BJ (cell line): ENCODE measurements around the gene IL17RA. TPM values are rescaled to one million over a fixed set of nuclear protein-coding genes. Genes with fewer than 3 reads are reported as not detected.
"Not testable (repeated sequence)": the region's sequence is repeated elsewhere in the genome, so short reads cannot be mapped to it uniquely, and the experiment has no call there.

Experiments
- CTCF ChIA-PET: fragments of 350-600 bp; formaldehyde crosslinking; extraction: SDS; loops from one replicate; lab custom pipeline; 2021; ENCODE audit warnings: antibody characterized with exemption, inconsistent platforms; lab: Yijun Ruan, JAX
- POLR2A ChIA-PET: fragments of 300-600 bp; sonication (Branson Sonifier 250); formaldehyde crosslinking; extraction: SDS; loops from one replicate; lab custom pipeline; 2021; ENCODE audit warnings: antibody characterized with exemption; lab: Charles Lee
- DNase-seq: peaks from one replicate; pipeline ENCODE4 v3.0.0-alpha.2; 2011; ENCODE audit warnings: low read depth
- H3K27me3 ChIP-seq: 2 replicates; pipeline ENCODE4 v1.6.0; 2011; ENCODE audit warnings: low read length; ENCODE audit not compliant: control insufficient read depth, insufficient read depth
- H3K36me3 ChIP-seq: 2 replicates; pipeline ENCODE4 v1.5.1; 2011; ENCODE audit warnings: low read length; ENCODE audit not compliant: control insufficient read depth, insufficient read depth
- H3K4me3 ChIP-seq: 2 replicates; pipeline ENCODE4 v1.5.1; 2011; ENCODE audit warnings: low read depth, mild to moderate bottlenecking, control low read depth, low read length
- CTCF ChIP-seq: IDR thresholded peaks from 2 replicates; pipeline ENCODE4 v1.5.1; 2011; ENCODE audit warnings: low read depth, mild to moderate bottlenecking, control low read depth, inconsistent platforms, low read length, moderate library complexity; ENCODE audit not compliant: insufficient read depth
- polyA plus RNA-seq: library from polyadenylated mRNA; depleted of rRNA; stranded (reverse); fragments of >200 nt; gene quantifications from 2 replicates; pipeline ENCODE4 v1.2.3, GENCODE V29; 2011

Gene IL17RA
- polyA plus RNA-seq, 1 experiment, result 27.0 TPM

- Histone ChIP-seq H3K27me3 (no peaks in the 10 kb centered on the region), H3K36me3 (peaks cover 18% of the 10 kb centered on the region), H3K4me3 (no peak overlapping the region)
- no peak for TF ChIP-seq CTCF
- ChIA-PET CTCF (interaction anchor here (3.6 kb wide), 1 partner anchor 29 kb away, joined by 16 read pairs; no protein-coding TSS in a partner anchor), POLR2A (no interaction called here)
- no peak for DNase-seq
These were observed 58.3 kb downstream of the IL17RA start for GRCh38 chr22:17143101-17143500.

- Histone ChIP-seq H3K36me3 (peaks cover 16% of the 10 kb centered on the region), H3K4me3 (no peak overlapping the region), H3K27me3 (no peaks in the 10 kb centered on the region)
- no peak for TF ChIP-seq CTCF
- CTCF ChIA-PET, result interaction anchor here (0.9 to 3.6 kb wide), 3 partner anchors 11 to 28 kb away, joined by 3 to 16 read pairs (median 3); no protein-coding TSS in a partner anchor
- POLR2A ChIA-PET, result no interaction called here
- no peak for DNase-seq
These were observed 59.0 kb downstream of the IL17RA start for GRCh38 chr22:17143826-17144225.

GRCh38 chr22:17145021-17145680 lies 60.4 kb downstream of the IL17RA start:
- no peaks in the 10 kb centered on the region for H3K27me3 ChIP-seq
- POLR2A ChIA-PET, result no interaction called here
- no peak overlapping the region for H3K4me3 ChIP-seq
- no peak for DNase-seq
- TF ChIP-seq CTCF, result no peak
- H3K36me3 ChIP-seq, result peaks cover 17% of the 10 kb centered on the region
- CTCF ChIA-PET, result interaction anchor here (0.6 to 3.6 kb wide), 5 partner anchors 10 to 70 kb away, joined by 3 to 16 read pairs (median 3); no protein-coding TSS in a partner anchor

- peaks cover 13% of the 10 kb centered on the region for H3K36me3 ChIP-seq
- DNase-seq, H3K27me3 ChIP-seq, H3K4me3 ChIP-seq, POLR2A ChIA-PET: not testable (repeated sequence)
- CTCF ChIA-PET, result interaction anchor here (0.7 to 0.9 kb wide), 2 partner anchors 24 to 69 kb away, joined by 3 read pairs; no protein-coding TSS in a partner anchor
These were observed 62.7 kb downstream of the IL17RA start for GRCh38 chr22:17147458-17147857.

GRCh38 chr22:17149076-17149815 lies 64.4 kb downstream of the IL17RA start:
- H3K36me3 ChIP-seq, result peaks cover 6% of the 10 kb centered on the region
- H3K4me3 ChIP-seq, result no peak overlapping the region
- no peak for TF ChIP-seq CTCF
- ChIA-PET POLR2A (no interaction called here), CTCF (interaction anchor here (1.0 kb wide), 1 partner anchor 23 kb away, joined by 4 read pairs; no protein-coding TSS in a partner anchor)
- DNase-seq, result no peak
- H3K27me3 ChIP-seq, result no peaks in the 10 kb centered on the region
